K562 treated with DMSO at 1 percent for 4 hours (cell line): Measurements from ENCODE around the gene ST8SIA3. TPM values are rescaled to one million over a fixed set of nuclear protein-coding genes. Genes with fewer than 3 reads are reported as not detected.

Experiments used
- total RNA-seq: library from RNA; unstranded; fragments of 300-600 nt; gene quantifications from 2 replicates; pipeline ENCODE4 v1.2.3, GENCODE V29; 2022; ENCODE audit not compliant: insufficient read depth

Gene ST8SIA3
- not detected in 2 replicates for total RNA-seq

GRCh38 chr18:57352271-57352701, at the start of gene ST8SIA3:
Gene ST8SIA3 (plus strand): TSS chr18:57352557. CDS start chr18:57352847, 290 bp downstream.

Other genes with a start within 250 kb of the ST8SIA3 start
- gene BOD1L2, start 205.5 kb upstream of the ST8SIA3 start, total RNA-seq: not detected in 2 replicates
- 0.62 and 0.67 TPM in 2 replicates for gene ONECUT2, start 82.8 kb downstream of the ST8SIA3 start, total RNA-seq
- gene FECH, start 234.1 kb downstream of the ST8SIA3 start, total RNA-seq: 48.6 and 56.1 TPM in 2 replicates